GM18861 (cell line): ENCODE measurements around the gene ADI1.
"Not testable (repeated sequence)": the region's sequence is repeated elsewhere in the genome, so short reads cannot be mapped to it uniquely, and the experiment has no call there.

Source experiments
- ATAC-seq: cut with Tn5 transposase; IDR thresholded peaks from one replicate; pipeline ENCODE4 v1.9.1; 2021; ENCODE audit not compliant: unreplicated experiment

Gene ADI1

DNA sequence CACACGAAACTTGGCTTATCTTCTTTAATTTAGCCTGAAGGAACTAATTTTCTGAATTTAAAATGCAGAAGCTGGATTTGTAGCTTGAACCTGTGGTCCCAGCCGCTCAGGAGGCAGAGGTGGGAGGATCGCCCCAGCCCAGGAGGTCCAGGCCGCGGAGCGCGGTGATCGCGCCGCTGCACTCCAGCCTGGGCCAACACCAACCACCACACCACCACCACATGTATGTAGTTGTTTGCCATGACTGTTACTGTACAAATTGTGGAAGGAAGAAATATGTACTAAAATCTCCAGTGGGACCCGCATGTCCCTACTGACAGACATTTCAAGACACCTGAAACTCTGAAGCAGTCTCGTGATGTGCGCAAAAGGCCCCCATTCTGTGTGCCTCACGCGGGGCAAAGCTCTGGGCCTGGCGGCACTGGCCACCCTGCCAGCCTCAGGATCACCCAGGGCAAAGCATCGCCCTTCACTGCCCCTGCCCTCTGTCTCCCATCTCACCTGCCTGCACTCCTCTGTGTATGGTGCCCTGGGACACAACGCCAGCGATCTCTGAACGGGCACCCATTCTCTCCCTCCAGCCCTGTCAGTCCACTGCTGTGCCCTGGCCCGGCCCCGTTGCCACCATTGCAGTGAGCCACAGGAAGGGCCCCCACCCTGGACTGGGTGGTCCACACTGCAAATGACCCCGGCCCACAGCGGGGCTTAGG lies 10.1 kb upstream of the ADI1 start:
- ATAC-seq, result no peak

- no peak for ATAC-seq
These were observed 8.8 kb upstream of the ADI1 start for GRCh38 chr2:3527886-3528785.

DNA sequence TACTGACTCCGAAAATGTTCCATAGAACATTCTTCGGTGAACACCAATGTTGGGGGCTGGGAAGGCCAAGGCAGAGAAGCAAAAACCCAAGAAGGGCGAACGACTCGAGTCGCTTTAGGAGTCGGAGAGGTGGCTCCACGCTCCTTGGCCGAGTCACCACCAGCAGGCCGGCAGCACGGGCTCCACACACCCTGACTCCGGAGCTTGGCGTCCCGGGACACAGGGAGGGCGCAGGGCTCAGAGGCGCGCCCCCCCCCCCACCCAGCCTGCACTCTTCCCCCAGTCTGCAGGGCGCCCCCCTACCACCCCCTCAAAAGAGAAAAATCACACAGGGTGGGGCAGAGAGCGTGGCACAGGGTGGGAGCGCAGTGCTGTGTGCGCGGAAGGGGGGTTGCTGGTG lies 7.5 kb upstream of the ADI1 start:
- ATAC-seq, result no peak

GRCh38 chr2:3523551-3524041 lies 4.3 kb upstream of the ADI1 start:
- no peak for ATAC-seq

- no peak for ATAC-seq
These were observed 3.7 kb upstream of the ADI1 start for GRCh38 chr2:3522961-3523421.

DNA sequence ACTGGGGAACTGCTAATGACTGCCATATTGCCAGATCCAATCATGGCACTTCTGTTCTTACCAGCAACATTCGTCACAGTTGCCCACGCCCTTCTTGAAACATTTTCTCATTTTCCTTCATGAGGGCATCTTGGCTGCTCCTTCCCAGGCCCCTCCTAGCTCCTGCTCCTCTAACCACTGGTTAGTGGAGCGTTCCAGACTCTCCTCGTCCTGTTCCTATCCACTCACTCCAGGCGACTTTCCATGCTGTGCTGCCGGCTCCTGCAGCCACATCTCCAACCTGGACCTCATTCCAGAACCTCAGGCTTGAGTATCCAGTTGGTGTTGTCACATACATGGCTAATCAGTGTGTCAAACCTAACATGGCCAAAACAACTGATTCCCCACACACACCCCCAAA lies 1.3 kb upstream of the ADI1 start:
- ATAC-seq, result no peak

GRCh38 chr2:3518496-3519254 lies 656 bp downstream of the ADI1 start:
- peak; percentile 82 for ATAC-seq

GRCh38 chr2:3517948-3518495 lies 1.3 kb downstream of the ADI1 start:
- no peak for ATAC-seq

- no peak for ATAC-seq
These were observed 2.5 kb downstream of the ADI1 start for GRCh38 chr2:3516831-3517230.

DNA sequence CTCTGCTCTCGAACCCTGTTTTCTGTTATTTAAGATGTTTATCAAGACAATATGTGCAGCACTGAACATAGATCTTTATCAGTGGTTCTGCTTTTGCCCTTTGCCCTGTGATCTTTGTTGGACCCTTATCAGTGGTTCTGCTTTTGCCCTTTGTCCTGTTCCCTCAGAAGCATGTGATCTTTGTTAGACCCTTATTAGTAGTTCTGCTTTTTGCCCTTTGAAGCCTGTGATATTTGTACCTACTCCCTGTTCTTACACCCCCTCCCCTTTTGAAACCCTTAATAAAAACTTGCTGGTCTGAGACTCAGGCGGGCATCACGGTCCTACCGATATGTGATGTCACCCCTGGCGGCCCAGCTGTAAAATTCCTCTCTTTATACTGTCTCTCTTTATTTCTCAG lies 3.9 kb downstream of the ADI1 start:
- not testable (repeated sequence) for ATAC-seq

DNA sequence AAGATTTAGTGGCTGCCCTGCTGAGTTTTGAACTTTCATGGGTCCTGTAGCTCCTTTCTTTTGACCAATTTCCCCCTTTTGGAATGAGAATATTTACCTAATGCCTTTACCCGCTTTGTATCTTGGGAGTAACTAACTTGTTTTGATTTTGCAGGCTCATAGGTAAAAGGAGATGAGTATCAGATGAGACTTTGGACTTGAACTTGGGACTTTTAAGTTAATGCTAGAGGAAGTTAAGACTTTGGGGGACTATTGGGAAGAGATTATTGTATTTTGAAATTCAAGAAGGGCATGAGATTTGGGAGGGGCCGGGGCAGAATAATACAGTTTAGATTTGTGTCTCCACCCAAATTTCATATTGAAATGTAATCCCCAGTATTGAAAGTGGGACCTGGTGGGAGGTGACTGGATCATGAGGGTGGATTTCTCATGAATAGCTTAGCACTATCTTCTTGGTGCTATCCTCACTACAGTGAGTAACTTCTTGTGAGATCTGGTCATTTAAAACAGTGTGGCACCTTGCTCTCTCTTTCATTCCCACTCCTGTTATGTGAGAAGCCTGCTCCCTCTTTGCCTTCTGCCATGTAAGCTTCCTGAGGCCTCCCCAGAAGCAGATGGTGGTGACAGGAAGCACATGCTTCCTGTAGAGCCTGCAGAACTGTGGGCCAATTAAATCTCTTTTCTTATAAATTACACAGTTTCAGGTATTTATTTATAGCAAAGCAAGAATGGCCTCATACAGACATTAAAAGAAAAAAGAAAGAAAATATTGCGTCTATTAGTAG lies 6.1 kb downstream of the ADI1 start:
- ATAC-seq, result no peak

- ATAC-seq, result no peak
These were observed 7.2 kb downstream of the ADI1 start for GRCh38 chr2:3512086-3512485.

DNA sequence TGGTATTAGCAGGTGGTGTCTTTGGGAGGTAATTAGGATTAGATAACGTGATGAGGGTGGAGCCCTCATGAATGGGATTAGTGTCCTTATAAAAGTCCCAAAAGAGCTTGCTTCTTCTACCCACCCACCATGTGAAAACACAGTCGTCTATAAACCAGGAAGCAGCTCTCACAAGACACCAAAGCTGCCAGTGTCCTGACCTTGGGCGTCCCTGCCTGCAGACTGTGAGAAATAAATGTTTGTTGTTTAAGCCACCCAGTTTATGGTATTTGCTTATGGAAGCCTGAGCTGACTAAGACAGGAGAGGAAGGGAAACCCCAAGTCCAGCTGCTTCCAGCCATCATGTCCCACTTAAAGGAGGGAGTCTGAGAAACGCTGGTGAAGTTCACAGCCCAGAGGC lies 13.6 kb downstream of the ADI1 start:
- no peak for ATAC-seq

DNA sequence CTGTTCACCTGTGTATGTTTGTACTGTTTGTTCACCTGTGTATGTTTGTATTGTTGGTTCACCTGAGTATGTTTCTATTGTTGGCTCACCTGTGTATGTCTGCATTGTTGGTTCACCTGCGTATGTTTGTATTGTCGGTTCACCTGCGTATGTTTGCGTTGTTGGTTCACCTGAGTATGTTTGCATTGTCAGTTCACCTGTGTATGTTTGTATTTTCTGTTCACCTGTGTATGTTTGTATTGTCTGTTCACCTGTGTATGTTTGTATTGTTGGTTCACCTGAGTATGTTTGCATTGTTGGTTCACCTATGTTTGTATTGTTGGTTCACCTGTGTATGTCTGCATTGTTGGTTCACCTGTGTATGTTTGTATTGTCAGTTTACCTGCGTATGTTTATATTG lies 14.6 kb downstream of the ADI1 start:
- no peak for ATAC-seq

GRCh38 chr2:3503483-3503882 lies 15.8 kb downstream of the ADI1 start:
- no peak for ATAC-seq

DNA sequence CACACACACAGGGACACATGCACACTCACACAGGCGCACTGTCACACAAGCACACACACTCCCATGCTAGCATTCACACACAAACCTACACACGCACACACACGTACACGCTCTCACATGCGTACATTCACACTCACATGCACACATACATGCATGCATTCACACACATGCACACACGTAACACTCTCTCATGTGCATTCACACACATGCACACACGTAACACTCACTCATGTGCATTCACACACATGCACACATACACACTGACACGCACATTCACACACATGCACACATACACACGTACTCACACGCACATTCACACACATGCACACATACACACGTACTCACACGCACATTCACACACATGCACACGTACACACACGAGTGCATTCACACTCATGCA lies 16.3 kb downstream of the ADI1 start:
- no peak for ATAC-seq

GRCh38 chr2:3500326-3500899 lies 18.9 kb downstream of the ADI1 start:
- no peak for ATAC-seq

DNA sequence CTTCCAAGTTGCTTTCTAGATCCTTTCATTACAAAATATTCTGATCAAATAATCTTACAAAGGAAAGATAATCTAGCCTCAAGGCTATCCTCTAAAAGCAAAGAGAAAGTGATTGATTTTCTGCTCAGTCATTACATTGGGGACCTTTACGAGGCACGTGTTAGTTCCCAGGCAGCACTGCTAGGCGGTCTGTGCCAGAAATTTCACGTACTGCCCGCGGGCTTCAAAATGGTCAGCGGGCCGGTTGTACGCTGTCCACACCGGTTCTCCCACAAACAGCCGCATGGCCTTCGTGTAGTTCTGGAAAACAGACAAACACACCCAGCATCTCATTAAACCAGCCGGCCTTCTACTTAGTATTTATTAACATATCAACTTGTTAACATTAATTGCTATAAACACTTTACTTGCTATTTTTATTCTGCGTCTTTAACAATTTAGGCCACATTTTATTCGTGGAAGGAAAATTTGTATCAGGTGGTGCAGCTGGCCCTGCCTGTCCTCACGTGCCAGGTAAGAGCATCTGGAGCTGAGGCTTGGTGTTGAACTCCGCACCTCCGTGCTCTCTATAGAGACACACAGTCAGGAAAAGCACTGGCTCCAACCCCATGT lies 20.4 kb downstream of the ADI1 start:
- ATAC-seq, result no peak

GRCh38 chr2:3496708-3497080 lies 22.6 kb downstream of the ADI1 start:
- not testable (repeated sequence) for ATAC-seq
